ENCODE data around the gene FGF14. TPM values are rescaled to one million over a fixed set of nuclear protein-coding genes. Genes with fewer than 3 reads are reported as not detected.

FGF14 gene
- total and polyA plus RNA-seq, 2 of the 4 experiments (the other 2 are of a cell fraction), result under 0.01 TPM; not detected in 1

DNA sequence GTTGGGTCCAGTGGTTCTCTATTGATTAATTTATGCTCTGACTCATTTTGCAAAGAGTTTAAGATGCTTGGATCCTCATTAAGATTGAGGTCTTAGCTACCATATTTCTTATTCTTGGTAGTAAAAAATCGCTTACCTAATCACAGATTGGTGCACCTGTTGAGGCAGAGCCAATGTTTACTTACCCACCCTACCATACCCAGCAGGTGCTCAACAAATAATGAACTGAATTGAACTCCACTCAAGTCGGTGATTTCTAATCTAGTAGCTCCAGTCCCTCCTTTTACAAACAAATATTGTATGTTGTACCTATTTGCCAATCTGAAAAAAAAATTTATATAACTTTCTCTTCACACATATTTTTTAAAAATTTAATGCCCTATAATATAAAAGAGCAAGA is 361.0 kb downstream of the FGF14 start:
- Histone ChIP-seq H2BK120ac (ENCODE audit: low read depth, low read length) (no peak overlapping the region), H3K36me3 (ENCODE audit: control insufficient read depth, insufficient read depth, low read length) (no peaks in the 10 kb centered on the region), H3K56ac (ENCODE audit: extremely low read depth, insufficient read depth, low read length) (no peak overlapping the region), H2AK5ac (ENCODE audit: low read depth, low read length) (no peak overlapping the region), H2AK9ac (replicated peaks; ENCODE audit: low read depth, low read length, poor library complexity) (no peak overlapping the region), H3K9ac (ENCODE audit: low read depth, low read length) (no peak overlapping the region), H3K9me3 (ENCODE audit: control insufficient read depth, insufficient read depth, low read length) (no peaks in the 10 kb centered on the region), H3K4me1 (ENCODE audit: control insufficient read depth, insufficient read depth, low read length) (no peaks in the 10 kb centered on the region), H3K14ac (replicated peaks; ENCODE audit: low read depth, low read length) (no peak overlapping the region), H3K27ac (ENCODE audit: insufficient read depth, low read length) (no peak overlapping the region), H2BK20ac (ENCODE audit: low read depth, low read length) (no peak overlapping the region), H3K23ac (ENCODE audit: low read depth, low read length) (no peak overlapping the region), H4K5ac (ENCODE audit: low read depth, low read length) (no peak overlapping the region), H4K8ac (ENCODE audit: low read depth in 2 of 2, low read length in 2 of 2) (no peak overlapping the region), H3K27me3 (ENCODE audit: control insufficient read depth, insufficient read depth, low read length) (no peaks in the 10 kb centered on the region), H2BK15ac (ENCODE audit: low read depth, low read length) (no peak overlapping the region), H2BK5ac (ENCODE audit: low read depth, low read length, poor library complexity, severe bottlenecking) (no peak overlapping the region), H3K4ac (ENCODE audit: low read depth, low read length) (no peak overlapping the region), H3K4me3 (ENCODE audit: insufficient read depth, low read depth, low read length) (no peak overlapping the region), H3K18ac (ENCODE audit: low read depth, low read length) (no peak overlapping the region), H4K91ac (ENCODE audit: insufficient read depth, low read depth, low read length) (no peak overlapping the region), H2AFZ (replicated peaks; ENCODE audit: low read length, poor library complexity) (no peak overlapping the region), H4K20me1 (ENCODE audit: insufficient read depth, low read length) (no peaks in the 10 kb centered on the region), H3K9me1 (ENCODE audit: insufficient read depth, low read length) (no peaks in the 10 kb centered on the region), H3K4me2 (ENCODE audit: low read depth, low read length) (no peak overlapping the region), H3K79me1 (ENCODE audit: low read depth in 1 of 2, low read length in 2 of 2) (no peaks in the 10 kb centered on the region)
- ATAC-seq (ENCODE audit: low read depth) (no peak), DNase-seq (no peak)
- CTCF ChIA-PET, result interaction anchor here (0.9 kb wide), 1 partner anchor 345 kb away, joined by 4 read pairs; no protein-coding TSS in a partner anchor
- no CpG with 5 or more reads among the region's 2 CpGs for WGBS, 2 experiments (ENCODE audit: extremely low coverage in 2 of 2, insufficient read length in 1 of 2)
- BruUV-seq (replicated peaks), result no TSS peak
- no peak for TF ChIP-seq POLR2A (IDR thresholded peaks at IDR 0.05; ENCODE audit: low read depth, low read length)
- TF ChIP-seq MAZ (IDR thresholded peaks at IDR 0.05; ENCODE audit: borderline replicate concordance, low read depth, low read length), result no peak
- no peak for TF ChIP-seq SMC3 (IDR thresholded peaks at IDR 0.05; ENCODE audit: low read depth, low read length)
- TF ChIP-seq CEBPB (IDR thresholded peaks at IDR 0.05; ENCODE audit: low read depth, low read length), result no peak
- TF ChIP-seq, protein P1, sequence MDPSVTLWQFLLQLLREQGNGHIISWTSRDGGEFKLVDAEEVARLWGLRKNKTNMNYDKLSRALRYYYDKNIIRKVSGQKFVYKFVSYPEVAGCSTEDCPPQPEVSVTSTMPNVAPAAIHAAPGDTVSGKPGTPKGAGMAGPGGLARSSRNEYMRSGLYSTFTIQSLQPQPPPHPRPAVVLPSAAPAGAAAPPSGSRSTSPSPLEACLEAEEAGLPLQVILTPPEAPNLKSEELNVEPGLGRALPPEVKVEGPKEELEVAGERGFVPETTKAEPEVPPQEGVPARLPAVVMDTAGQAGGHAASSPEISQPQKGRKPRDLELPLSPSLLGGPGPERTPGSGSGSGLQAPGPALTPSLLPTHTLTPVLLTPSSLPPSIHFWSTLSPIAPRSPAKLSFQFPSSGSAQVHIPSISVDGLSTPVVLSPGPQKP (IDR thresholded peaks at IDR 0.05; ENCODE audit: borderline replicate concordance, low read depth, low read length), result no peak
- no peak for TF ChIP-seq NFE2L2 (IDR thresholded peaks at IDR 0.05; ENCODE audit: low read depth, low read length)
- TF ChIP-seq, protein P2, sequence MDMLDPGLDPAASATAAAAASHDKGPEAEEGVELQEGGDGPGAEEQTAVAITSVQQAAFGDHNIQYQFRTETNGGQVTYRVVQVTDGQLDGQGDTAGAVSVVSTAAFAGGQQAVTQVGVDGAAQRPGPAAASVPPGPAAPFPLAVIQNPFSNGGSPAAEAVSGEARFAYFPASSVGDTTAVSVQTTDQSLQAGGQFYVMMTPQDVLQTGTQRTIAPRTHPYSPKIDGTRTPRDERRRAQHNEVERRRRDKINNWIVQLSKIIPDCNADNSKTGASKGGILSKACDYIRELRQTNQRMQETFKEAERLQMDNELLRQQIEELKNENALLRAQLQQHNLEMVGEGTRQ (IDR thresholded peaks at IDR 0.05; ENCODE audit: low read depth, low read length), result no peak
- no peak for TF ChIP-seq CHD1 (IDR thresholded peaks at IDR 0.05; ENCODE audit: low read depth, low read length)
- no peak for TF ChIP-seq MAFK (IDR thresholded peaks at IDR 0.05; ENCODE audit: low read depth, low read length)
- TF ChIP-seq RFX5 (IDR thresholded peaks at IDR 0.05; ENCODE audit: low read depth, low read length), result no peak
- no peak for TF ChIP-seq MXI1 (IDR thresholded peaks at IDR 0.05; ENCODE audit: borderline replicate concordance, low read depth, low read length)
- no peak for TF ChIP-seq RCOR1 (IDR thresholded peaks at IDR 0.05; ENCODE audit: insufficient replicate concordance, low read length)
- no peak for TF ChIP-seq FOS (IDR thresholded peaks at IDR 0.05; ENCODE audit: low read depth, low read length)
- TF ChIP-seq, protein P3, sequence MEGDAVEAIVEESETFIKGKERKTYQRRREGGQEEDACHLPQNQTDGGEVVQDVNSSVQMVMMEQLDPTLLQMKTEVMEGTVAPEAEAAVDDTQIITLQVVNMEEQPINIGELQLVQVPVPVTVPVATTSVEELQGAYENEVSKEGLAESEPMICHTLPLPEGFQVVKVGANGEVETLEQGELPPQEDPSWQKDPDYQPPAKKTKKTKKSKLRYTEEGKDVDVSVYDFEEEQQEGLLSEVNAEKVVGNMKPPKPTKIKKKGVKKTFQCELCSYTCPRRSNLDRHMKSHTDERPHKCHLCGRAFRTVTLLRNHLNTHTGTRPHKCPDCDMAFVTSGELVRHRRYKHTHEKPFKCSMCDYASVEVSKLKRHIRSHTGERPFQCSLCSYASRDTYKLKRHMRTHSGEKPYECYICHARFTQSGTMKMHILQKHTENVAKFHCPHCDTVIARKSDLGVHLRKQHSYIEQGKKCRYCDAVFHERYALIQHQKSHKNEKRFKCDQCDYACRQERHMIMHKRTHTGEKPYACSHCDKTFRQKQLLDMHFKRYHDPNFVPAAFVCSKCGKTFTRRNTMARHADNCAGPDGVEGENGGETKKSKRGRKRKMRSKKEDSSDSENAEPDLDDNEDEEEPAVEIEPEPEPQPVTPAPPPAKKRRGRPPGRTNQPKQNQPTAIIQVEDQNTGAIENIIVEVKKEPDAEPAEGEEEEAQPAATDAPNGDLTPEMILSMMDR (conservative IDR thresholded peaks at IDR 0.05; ENCODE audit: low read depth, low read length), result no peak
- TF ChIP-seq BHLHE40 (IDR thresholded peaks at IDR 0.05; ENCODE audit: low read depth, low read length), result no peak
- intact Hi-C loops (cut with micrococcal nuclease), result no loop called here
- POLR2A ChIA-PET (ENCODE audit: unreplicated experiment), result no interaction called here
- in situ Hi-C loops (cut with MboI; ENCODE audit: low sequenced_read_pairs), result no loop called here
- dilution Hi-C loops (cut with HindIII; ENCODE audit: low sequenced_read_pairs, unreplicated experiment), result no loop called here

Data from IMR-90 (cell line).